H9 (cell line): ENCODE results near the gene STX8. TPM values are rescaled to one million over a fixed set of nuclear protein-coding genes. Genes with fewer than 3 reads are reported as not detected.

Experiments used
- DNase-seq: peaks from one replicate; pipeline ENCODE4 v3.0.0-alpha.2; 2017
- H2AFZ ChIP-seq: one replicate; pipeline ENCODE4 v1.6.1; 2013; ENCODE audit warnings: mild to moderate bottlenecking, low read length, control low read depth, moderate library complexity
- H2AK5ac ChIP-seq: 2 replicates; pipeline ENCODE4 v1.6.1; 2013; ENCODE audit warnings: low read length, control low read depth, mixed read lengths; ENCODE audit not compliant: insufficient read length
- H2BK120ac ChIP-seq: one replicate; pipeline ENCODE4 v1.6.1; 2013; ENCODE audit warnings: low read depth, mild to moderate bottlenecking, low read length, control low read depth, inconsistent platforms; ENCODE audit not compliant: poor library complexity, severe bottlenecking
- H2BK12ac ChIP-seq: 2 replicates; pipeline ENCODE4 v1.6.1; 2013; ENCODE audit warnings: low read length, control low read depth, mixed read lengths, low read depth; ENCODE audit not compliant: insufficient read length
- H2BK15ac ChIP-seq: 2 replicates; pipeline ENCODE4 v1.6.1; 2013; ENCODE audit warnings: low read depth, low read length, control low read depth
- H2BK20ac ChIP-seq: one replicate; pipeline ENCODE4 v1.6.1; 2013; ENCODE audit warnings: low read depth, mild to moderate bottlenecking, low read length, control low read depth, inconsistent platforms; ENCODE audit not compliant: poor library complexity, severe bottlenecking
- H2BK5ac ChIP-seq: 2 replicates; pipeline ENCODE4 v1.6.1; 2013; ENCODE audit warnings: low read length, control low read depth, mixed read lengths; ENCODE audit not compliant: insufficient read length
- H3K14ac ChIP-seq: 2 replicates; pipeline ENCODE4 v1.6.1; 2013; ENCODE audit warnings: low read length, control low read depth; ENCODE audit not compliant: insufficient read depth
- H3K18ac ChIP-seq: 2 replicates; pipeline ENCODE4 v1.6.1; 2013; ENCODE audit warnings: low read depth, mild to moderate bottlenecking, mixed read lengths, low read length, control low read depth; ENCODE audit not compliant: insufficient read length
- H3K23ac ChIP-seq: 2 replicates; pipeline ENCODE4 v1.6.1; 2013; ENCODE audit warnings: low read length, control low read depth, mixed read lengths, low read depth; ENCODE audit not compliant: insufficient read length
- H3K23me2 ChIP-seq: 2 replicates; pipeline ENCODE4 v1.6.1; 2013; ENCODE audit warnings: low read depth, mild to moderate bottlenecking, mixed read lengths, low read length, control low read depth; ENCODE audit not compliant: insufficient read length, poor library complexity, severe bottlenecking
- H3K27ac ChIP-seq: 2 replicates; pipeline ENCODE4 v1.5.1; 2013; ENCODE audit warnings: low read length, control low read depth, mixed read lengths, low read depth; ENCODE audit not compliant: insufficient read length
- H3K27me3 ChIP-seq: 2 replicates; pipeline ENCODE4 v1.6.1; 2013; ENCODE audit warnings: low read length, control low read depth, inconsistent platforms; ENCODE audit not compliant: insufficient read depth
- H3K4ac ChIP-seq: 2 replicates; pipeline ENCODE4 v1.6.1; 2013; ENCODE audit warnings: low read depth, mild to moderate bottlenecking, control low read depth, inconsistent platforms, low read length, moderate library complexity
- H3K4me1 ChIP-seq: 2 replicates; pipeline ENCODE4 v1.6.1; 2013; ENCODE audit warnings: low read length, control low read depth, inconsistent platforms; ENCODE audit not compliant: insufficient read depth
- H3K4me2 ChIP-seq: 2 replicates; pipeline ENCODE4 v1.6.1; 2013; ENCODE audit warnings: low read length, control low read depth, mixed read lengths; ENCODE audit not compliant: insufficient read length, insufficient read depth
- H3K56ac ChIP-seq: 2 replicates; pipeline ENCODE4 v1.6.1; 2013; ENCODE audit warnings: low read depth, mild to moderate bottlenecking, mixed read lengths, low read length, control low read depth; ENCODE audit not compliant: insufficient read length
- H3K79me1 ChIP-seq: 2 replicates; pipeline ENCODE4 v1.6.1; 2013; ENCODE audit warnings: low read depth, mild to moderate bottlenecking, moderate library complexity, low read length, control low read depth, inconsistent platforms; ENCODE audit not compliant: insufficient read depth, poor library complexity, severe bottlenecking
- H3K79me2 ChIP-seq: 2 replicates; pipeline ENCODE4 v1.6.1; 2013; ENCODE audit warnings: low read length, control low read depth, inconsistent platforms; ENCODE audit not compliant: insufficient read depth
- H3K9ac ChIP-seq: 2 replicates; pipeline ENCODE4 v1.6.1; 2013; ENCODE audit warnings: low read length, control low read depth, mixed read lengths; ENCODE audit not compliant: insufficient read length; ENCODE audit errors: extremely low read depth
- H3K9me3 ChIP-seq: one replicate; pipeline ENCODE4 v1.6.1; 2013; ENCODE audit warnings: low read depth, low read length, inconsistent platforms; ENCODE audit not compliant: control insufficient read depth
- H3T11ph ChIP-seq: one replicate; pipeline ENCODE4 v1.6.1; 2013; ENCODE audit warnings: mild to moderate bottlenecking, low read length, control low read depth, inconsistent platforms
- H4K20me1 ChIP-seq: one replicate; pipeline ENCODE4 v1.6.1; 2013; ENCODE audit not compliant: control insufficient read depth, insufficient read length, insufficient read depth
- H4K5ac ChIP-seq: 2 replicates; pipeline ENCODE4 v1.6.1; 2013; ENCODE audit warnings: low read depth, mild to moderate bottlenecking, mixed read lengths, low read length, control low read depth; ENCODE audit not compliant: insufficient read length
- H4K8ac ChIP-seq: replicated peaks from 2 replicates; pipeline ENCODE4 v1.6.1; 2013; ENCODE audit warnings: low read length, control low read depth, mixed read lengths, low read depth; ENCODE audit not compliant: insufficient read length
- H4K91ac ChIP-seq: 2 replicates; pipeline ENCODE4 v1.6.1; 2013; ENCODE audit warnings: low read depth, mild to moderate bottlenecking, moderate library complexity, mixed read lengths, low read length, control low read depth; ENCODE audit not compliant: insufficient read length
- H3K27ac Mint-ChIP-seq, 3 experiments: 2 replicates in 2 of 3; 3 replicates in 1 of 3; pipeline ENCODE4 v1.8.0; 2020 to 2021; ENCODE audit warnings: mixed read lengths in 3 of 3, mild to moderate bottlenecking in 1 of 3, moderate library complexity in 1 of 3
- H3K27me3 Mint-ChIP-seq: 2 replicates; pipeline ENCODE4 v1.8.0; 2021; ENCODE audit warnings: low read depth, mild to moderate bottlenecking, moderate library complexity, mixed read lengths
- H3K36me3 Mint-ChIP-seq, 3 experiments: 2 replicates in 2 of 3; 3 replicates in 1 of 3; pipeline ENCODE4 v1.8.0; 2020 to 2021; ENCODE audit warnings: low read depth in 3 of 3, mixed read lengths in 3 of 3; ENCODE audit not compliant: insufficient read depth in 1 of 3
- H3K4me1 Mint-ChIP-seq, 2 experiments: 2 replicates each; pipeline ENCODE4 v1.8.0; 2020; ENCODE audit warnings: mixed read lengths in 2 of 2
- H3K4me3 Mint-ChIP-seq, 2 experiments: 2 replicates in 1 of 2; 3 replicates in 1 of 2; pipeline ENCODE4 v1.8.0; 2020 to 2021; ENCODE audit warnings: mild to moderate bottlenecking in 2 of 2, mixed read lengths in 2 of 2, moderate library complexity in 1 of 2
- H3K9me3 Mint-ChIP-seq, 2 experiments: 2 replicates in 1 of 2; 3 replicates in 1 of 2; pipeline ENCODE4 v1.8.0; 2020; ENCODE audit warnings: mild to moderate bottlenecking in 2 of 2, mixed read lengths in 2 of 2, moderate library complexity in 1 of 2
- CTCF ChIP-seq: fragments of 200-600 bp; sonication (generic); conservative IDR thresholded peaks from 3 replicates; pipeline ENCODE4 v1.8.0; 2021; ENCODE audit warnings: antibody characterized with exemption, mild to moderate bottlenecking
- WGBS: extraction: QIAGEN DNeasy Blood & Tissue Kit; methylation state at CpG from one replicate; pipeline ENCODE4 v1.1.7; 2013; ENCODE audit warnings: missing lambda C conversion rate, low lambda C conversion rate, mixed read lengths; ENCODE audit not compliant: insufficient read length; ENCODE audit errors: extremely low coverage; 5-methylcytosine and 5-hydroxymethylcytosine counted together
- total RNA-seq: library from RNA; stranded (reverse); gene quantifications from 2 replicates; pipeline ENCODE4 v1.2.1, GENCODE V29; 2021

Gene STX8
- total RNA-seq, 1 experiment from 2014 or later: 55.1 TPM

- Histone ChIP-seq H3K9ac (no peak overlapping the region), H4K20me1 (no peaks in the 10 kb centered on the region), H2AFZ (no peak overlapping the region), H2BK15ac (no peak overlapping the region), H3K79me1 (no peaks in the 10 kb centered on the region), H2AK5ac (no peak overlapping the region), H4K5ac (no peak overlapping the region), H2BK5ac (no peak overlapping the region), H3K23me2 (peaks cover 8% of the 10 kb centered on the region), H2BK12ac (no peak overlapping the region), H3K27ac (no peak overlapping the region), H3K18ac (no peak overlapping the region), H2BK120ac (no peak overlapping the region), H3K4me1 (0 out of 2 replicates have a peak, but pooled peaks cover 2% of the 10 kb centered on the region), H3K4ac (no peak overlapping the region), H3K23ac (no peak overlapping the region), H4K8ac (no peak overlapping the region), H3K14ac (no peak overlapping the region), H3T11ph (no peak overlapping the region), H3K9me3 (no peaks in the 10 kb centered on the region), H3K27me3 (no peaks in the 10 kb centered on the region), H3K79me2 (no peaks in the 10 kb centered on the region), H3K4me2 (no peak overlapping the region), H2BK20ac (no peak overlapping the region), H4K91ac (no peak overlapping the region), H3K56ac (no peak overlapping the region)
- Mint-ChIP-seq H3K27me3 (peaks cover 17% of the 10 kb centered on the region), H3K27ac (peak overlapping the region; percentile 33 to 73 (median 43); a peak in 1 of 7 replicates), H3K4me1 (peaks cover 33 to 62% of the 10 kb centered on the region in 2 experiments), H3K36me3 (peaks cover 0 to 2% (median 0%) of the 10 kb centered on the region in 3 experiments; a peak in 1 of 7 replicates), H3K4me3 (peak overlapping the region in 1 of 2 experiments; percentile 6; a peak in 2 of 5 replicates), H3K9me3 (no peaks in the 10 kb centered on the region)
- no CpG with 5 or more reads among the region's 10 CpGs for WGBS
- DNase-seq: no peak
- no peak for TF ChIP-seq CTCF
Observed at GRCh38 chr17:9241371-9241712, 334.3 kb downstream of the STX8 start.
